ENCODE results near the gene ABCC1. TPM values are rescaled to one million over a fixed set of nuclear protein-coding genes. Genes with fewer than 3 reads are reported as not detected.

ABCC1 gene
- total RNA-seq, 2 donors from 2014 or later, result 16.2 to 20.9 TPM

GRCh38 chr16:15961060-15961511, 11.7 kb downstream of the ABCC1 start:
- no peak for ATAC-seq
- intact Hi-C loops (cut with DNase I), result no loop called here
- DNase-seq, result no peak

DNA sequence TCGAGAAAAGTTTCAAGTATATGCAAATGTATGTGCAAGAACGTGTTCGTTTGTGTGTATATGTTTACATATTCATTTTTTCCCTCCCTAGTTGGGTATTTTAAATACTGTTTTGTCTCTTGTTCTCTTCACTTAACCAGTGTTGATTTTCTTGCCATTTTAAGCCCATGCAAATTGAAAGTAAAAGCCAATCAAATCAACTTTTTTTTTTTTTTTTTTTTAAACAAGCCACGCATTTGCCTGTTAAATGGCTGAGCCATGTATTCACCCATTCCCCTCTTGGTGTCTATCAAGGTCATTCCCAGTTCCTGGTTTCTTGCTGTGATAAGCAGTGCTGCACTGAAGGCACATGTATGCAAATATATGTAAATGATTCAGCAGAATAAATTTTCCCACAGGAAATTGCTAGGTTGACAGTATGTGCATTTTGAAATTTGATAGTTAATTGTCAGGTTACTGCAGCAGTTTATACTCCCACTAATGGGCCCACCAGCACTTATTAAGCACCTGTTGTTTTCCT, 12.2 kb downstream of the ABCC1 start:
- intact Hi-C loops (cut with DNase I), result no loop called here
- no peak for DNase-seq
- no peak for ATAC-seq

DNA sequence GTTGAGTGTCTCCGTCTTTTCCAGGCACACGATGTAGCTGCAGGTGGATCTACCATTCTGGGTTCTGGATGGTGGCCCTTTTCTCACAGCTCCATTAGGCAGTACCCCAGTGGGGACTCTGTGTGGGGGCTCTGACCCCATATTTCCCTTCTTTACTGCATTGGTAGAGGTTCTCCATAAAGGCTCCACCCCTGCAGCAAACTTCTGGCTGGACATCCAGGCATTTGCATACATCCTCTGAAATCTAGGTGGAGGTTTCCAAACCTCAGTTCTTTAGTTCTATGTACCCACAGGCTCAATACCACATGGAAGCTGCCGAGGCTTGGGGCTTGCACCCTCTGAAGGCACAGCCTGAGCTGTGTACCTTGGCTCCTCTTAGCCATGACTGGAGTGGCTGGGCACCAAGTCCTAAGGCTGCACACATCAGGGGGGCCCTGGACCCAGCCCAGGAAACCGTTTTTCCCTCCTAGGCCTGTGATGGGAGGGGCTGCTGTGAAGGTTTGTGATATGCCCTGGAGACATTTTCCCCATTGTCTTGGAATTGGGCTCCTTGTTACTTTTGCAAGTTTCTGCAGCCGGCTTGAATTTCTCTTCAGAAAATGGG, 14.0 kb downstream of the ABCC1 start:
- intact Hi-C loops (cut with DNase I), result no loop called here

DNA sequence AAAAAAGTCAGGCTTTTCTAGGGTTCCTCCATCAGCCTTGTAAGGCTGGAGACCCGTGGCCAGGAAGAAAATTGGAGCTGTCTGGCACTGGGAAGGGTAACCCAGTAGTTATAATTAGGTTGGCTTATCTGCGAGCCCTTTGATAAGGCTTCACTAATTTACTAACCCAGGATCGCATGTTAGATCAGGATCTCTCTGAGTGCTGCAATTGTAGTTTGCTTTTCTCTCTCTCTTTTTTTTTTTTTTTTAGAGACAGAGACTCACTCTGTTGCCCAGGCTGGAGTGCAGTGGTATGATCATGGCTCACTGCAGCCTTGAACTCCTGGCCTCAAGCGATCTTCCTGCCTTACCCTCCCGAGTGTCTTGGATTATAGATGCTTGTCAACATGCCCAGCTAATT, 17.0 kb downstream of the ABCC1 start:
- intact Hi-C loops (cut with DNase I), result no loop called here
- ATAC-seq, result no peak
- DNase-seq, result no peak

More for the DNA sequence above, 14.0 kb downstream of the ABCC1 start:
- DNase-seq (no peak), ATAC-seq (peak in 1 of 2 donors; percentile 22)

- DNase-seq (no peak), ATAC-seq (peak in 1 of 2 donors; percentile 88)
- intact Hi-C loops (cut with DNase I), result no loop called here
Measured at GRCh38 chr16:15966836-15967546, 17.6 kb downstream of the ABCC1 start.

DNA sequence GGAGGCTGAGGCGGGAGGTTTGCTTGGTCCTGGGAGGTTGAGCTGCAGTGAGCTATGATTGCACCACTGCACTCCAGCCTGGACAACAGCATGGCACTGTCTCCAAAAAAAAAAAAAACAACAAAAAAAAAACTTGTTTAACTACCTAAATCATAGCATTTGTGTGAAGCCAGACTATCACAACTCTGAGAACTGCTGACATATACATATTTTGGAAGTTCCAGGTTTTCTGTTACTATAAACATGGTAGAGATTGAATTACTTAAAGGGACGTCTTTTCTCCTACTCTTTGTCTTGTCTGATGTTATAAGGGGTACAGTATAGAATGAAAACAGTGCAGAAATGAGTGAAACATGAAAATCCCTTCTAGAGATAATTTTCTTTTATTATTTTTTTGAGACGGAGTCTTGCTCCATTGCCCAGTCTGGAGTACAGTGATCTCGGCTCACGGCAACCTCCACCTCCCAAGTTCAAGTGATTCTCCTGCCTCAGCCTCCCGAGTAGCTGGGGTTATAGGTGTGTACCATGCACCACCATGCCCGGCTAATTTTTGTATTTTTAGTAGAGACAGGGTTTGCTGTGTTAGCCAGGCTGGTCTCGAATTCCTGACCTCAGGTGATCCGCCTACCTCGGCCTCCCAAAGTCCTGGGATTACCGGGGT, 18.4 kb downstream of the ABCC1 start:
- DNase-seq (no peak), ATAC-seq (no peak)
- intact Hi-C loops (cut with DNase I), result no loop called here

- no peak for DNase-seq
- no peak for ATAC-seq
- intact Hi-C loops (cut with DNase I), result no loop called here
Measured at GRCh38 chr16:15970202-15970601, 20.8 kb downstream of the ABCC1 start.

DNA sequence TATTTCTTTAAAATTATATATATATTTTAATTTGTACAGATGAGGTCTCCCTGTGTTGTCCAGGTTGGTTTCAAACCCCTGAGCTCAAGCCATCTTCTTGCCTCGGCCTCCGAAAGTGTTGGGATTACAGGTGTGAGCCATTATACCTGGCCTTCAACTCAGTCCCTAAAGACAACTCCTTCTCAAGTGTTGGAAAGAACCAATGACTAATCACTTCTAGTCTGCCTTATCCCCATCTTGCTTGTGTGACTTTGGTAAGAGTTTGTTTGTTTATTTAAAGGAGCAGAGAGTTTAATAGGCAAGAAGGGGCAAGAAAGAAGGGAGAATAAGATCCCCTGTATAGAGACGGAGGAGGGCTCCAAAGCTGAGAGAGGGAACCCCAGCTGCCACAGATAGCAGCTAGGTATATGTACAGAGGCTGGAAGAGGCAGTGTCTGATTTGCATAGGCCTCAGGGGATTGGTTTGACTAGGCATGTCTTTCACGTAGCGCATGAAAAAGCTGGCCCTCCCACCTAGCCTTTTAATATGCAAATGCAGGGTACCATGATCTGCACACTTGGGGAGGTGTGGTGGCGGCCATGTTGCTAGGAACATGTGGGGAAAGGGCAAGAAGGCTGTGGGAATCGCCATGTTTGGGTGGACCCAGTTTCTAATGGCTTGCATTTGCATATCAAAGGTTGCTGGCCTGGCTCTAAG, 21.5 kb downstream of the ABCC1 start:
- DNase-seq, result no peak
- intact Hi-C loops (cut with DNase I), result no loop called here
- no peak for ATAC-seq

- DNase-seq, result no peak
- intact Hi-C loops (cut with DNase I), result no loop called here
- no peak for ATAC-seq
Measured at GRCh38 chr16:15971440-15971815, 22.0 kb downstream of the ABCC1 start.

GRCh38 chr16:15972046-15972868, 22.8 kb downstream of the ABCC1 start:
- intact Hi-C loops (cut with DNase I), result no loop called here
- DNase-seq (no peak), ATAC-seq (no peak)

- DNase-seq (no peak), ATAC-seq (no peak)
- intact Hi-C loops (cut with DNase I), result no loop called here
Measured at GRCh38 chr16:15973421-15973820, 24.0 kb downstream of the ABCC1 start.

DNA sequence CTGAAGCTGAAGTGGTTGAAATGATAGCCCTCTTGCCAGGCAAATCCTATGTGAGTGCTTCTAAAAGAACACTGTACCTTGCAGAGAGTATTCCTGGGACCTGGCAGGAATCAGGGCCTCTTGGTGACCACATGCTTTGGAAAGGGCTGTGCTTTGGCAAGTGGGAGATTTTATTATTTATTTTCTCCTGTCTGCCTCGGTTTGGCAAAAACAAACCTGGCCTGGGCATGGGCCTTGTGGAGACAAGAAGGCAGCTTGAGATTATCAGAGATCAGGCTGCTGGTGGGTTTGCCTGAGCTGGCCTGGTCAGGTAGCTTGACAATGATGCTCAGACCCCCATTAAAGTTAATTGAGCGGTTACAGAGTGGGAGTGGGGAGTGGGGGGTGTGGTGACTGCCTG, 24.6 kb downstream of the ABCC1 start:
- no peak for ATAC-seq
- DNase-seq, result no peak
- intact Hi-C loops (cut with DNase I), result no loop called here

DNA sequence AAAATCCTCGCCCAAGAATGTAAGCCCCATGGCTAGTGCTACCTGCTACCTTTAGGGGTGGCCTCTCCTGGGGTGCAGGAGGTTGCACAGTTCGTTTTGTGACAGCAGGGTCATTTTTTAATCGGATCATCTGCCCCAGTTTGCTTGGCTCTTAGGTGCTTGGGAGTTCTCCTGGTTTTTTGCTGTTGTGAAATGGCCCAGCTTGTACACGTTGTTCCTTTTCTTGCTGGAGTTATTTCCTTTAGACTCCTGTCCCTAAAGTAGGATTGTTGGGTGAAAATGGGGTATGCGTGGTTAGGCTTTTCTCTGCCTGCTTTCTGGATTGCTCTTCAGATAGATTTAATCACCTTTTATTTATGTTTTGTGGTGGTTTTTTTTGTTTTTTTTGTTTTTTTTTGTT, 25.8 kb downstream of the ABCC1 start:
- DNase-seq (no peak), ATAC-seq (no peak)
- intact Hi-C loops (cut with DNase I), result no loop called here

- DNase-seq (no peak), ATAC-seq (peak in 1 of 2 donors; percentile 17)
- intact Hi-C loops (cut with DNase I), result no loop called here
Measured at GRCh38 chr16:15976225-15976812, 26.9 kb downstream of the ABCC1 start.

GRCh38 chr16:15976929-15977637, 27.7 kb downstream of the ABCC1 start:
- intact Hi-C loops (cut with DNase I), result no loop called here
- DNase-seq, result peak; percentile 61
- ATAC-seq, result peak; percentile 68 to 74

- intact Hi-C loops (cut with DNase I), result no loop called here
- ATAC-seq, result no peak
- no peak for DNase-seq
Measured at GRCh38 chr16:15979801-15980200, 30.4 kb downstream of the ABCC1 start.

DNA sequence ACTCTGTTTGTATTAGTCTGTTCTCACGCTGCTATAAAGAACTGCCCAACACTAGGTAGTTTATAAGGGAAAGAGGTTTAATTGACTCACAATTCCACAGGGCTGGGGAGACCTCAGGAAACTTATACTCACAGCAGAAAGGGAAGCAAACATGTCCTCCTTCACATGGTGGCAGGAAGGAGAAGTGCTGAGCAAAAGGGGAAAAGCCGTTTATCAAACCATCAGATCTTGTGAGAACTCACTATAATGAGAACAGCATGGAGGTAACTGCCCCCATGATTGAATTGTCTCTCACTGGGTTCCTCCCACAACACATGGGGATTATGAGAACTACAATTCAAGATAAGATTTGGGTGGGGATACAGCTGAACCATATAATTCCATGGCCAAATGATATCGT, 30.9 kb downstream of the ABCC1 start:
- ATAC-seq (no peak), DNase-seq (no peak)
- intact Hi-C loops (cut with DNase I), result no loop called here

DNA sequence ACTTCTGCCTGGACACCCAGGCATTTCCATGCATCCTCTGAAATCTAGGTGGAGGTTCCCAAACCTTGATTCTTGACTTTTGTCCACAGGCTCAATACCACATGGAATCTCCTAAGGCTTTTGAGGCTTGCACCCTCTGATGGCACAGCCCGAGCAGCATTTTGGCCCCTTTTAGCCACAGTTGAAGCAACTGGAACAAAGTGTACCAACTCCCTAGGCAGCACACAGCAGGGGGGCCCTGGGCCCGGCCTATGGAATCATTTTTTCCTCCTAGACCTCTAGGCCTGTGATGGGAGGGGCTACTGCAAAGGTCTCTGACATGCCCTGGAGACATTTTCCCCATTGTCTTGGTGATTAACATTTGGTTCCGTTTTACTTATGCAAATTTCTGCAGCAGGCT, 32.0 kb downstream of the ABCC1 start:
- DNase-seq (no peak), ATAC-seq (no peak)
- intact Hi-C loops (cut with DNase I), result no loop called here
